Middle frontal gyrus (tissue), 1 donor: ENCODE data around the gene TRAPPC2.
"Not testable (repeated sequence)": the region's sequence is repeated elsewhere in the genome, so short reads cannot be mapped to it uniquely, and the experiment has no call there.

ENCODE experiments used
- DNase-seq: peaks from one replicate; pipeline ENCODE4 v3.0.0-alpha.2; 2015; ENCODE audit warnings: low spot score; ENCODE audit errors: extremely low spot score

Gene TRAPPC2

DNA sequence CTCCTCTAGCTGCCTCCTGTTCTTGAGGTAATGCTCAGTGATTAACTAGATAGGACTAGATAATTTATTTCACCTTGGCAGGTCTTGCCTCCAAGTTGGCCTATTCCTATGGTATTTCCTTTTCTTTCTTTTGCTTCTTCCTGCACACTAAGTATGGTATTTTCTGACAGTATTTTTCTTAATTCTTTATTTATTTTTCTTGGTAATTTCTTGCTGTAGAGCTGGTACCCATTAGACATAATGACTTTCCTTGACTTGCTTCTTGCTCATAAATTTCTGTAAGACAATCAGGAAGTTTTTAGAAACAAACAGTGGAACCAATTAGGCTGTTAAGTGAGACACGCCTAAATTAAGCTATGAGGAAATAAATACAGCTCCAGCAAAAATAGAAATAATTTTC lies 36.0 kb downstream of the TRAPPC2 start:
- no peak for DNase-seq

DNA sequence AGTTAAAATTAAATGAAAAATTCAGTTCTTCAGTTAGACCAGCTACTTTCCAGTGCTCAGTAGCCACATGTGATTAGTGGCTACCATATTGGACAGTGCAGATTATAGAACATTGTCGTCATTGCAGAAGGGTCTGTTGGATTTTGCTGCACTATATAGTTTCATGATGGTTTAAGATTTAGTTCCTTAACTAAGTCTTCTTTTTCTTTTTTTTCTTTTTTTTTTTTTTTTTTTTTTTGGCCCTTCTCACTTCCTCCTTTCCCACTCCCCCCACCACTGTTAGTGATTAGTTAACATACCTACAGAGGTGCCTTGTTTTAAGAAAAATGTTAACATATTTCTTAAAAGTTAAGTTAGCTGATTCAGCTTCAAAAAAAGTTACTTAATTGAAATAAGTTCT lies 36.4 kb downstream of the TRAPPC2 start:
- no peak for DNase-seq

DNA sequence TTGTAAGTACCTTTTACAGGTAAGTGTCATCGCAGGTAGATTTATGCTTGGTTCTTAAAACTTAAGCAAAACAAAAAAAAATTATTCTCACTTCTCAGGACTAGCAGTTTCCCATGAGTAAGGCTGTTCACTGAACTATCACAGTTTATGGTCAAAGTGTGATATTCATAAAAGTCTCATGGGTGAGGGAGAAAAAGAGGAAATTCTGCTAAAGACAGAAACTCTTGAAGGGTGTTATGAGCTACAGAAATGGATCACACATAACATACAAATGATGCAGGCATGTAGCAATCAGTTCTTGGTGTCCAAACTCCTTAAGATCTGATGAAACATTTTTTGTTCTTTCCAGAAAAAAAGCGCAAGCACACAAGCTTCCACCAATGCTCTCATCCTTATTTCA lies 37.0 kb downstream of the TRAPPC2 start:
- no peak for DNase-seq

DNA sequence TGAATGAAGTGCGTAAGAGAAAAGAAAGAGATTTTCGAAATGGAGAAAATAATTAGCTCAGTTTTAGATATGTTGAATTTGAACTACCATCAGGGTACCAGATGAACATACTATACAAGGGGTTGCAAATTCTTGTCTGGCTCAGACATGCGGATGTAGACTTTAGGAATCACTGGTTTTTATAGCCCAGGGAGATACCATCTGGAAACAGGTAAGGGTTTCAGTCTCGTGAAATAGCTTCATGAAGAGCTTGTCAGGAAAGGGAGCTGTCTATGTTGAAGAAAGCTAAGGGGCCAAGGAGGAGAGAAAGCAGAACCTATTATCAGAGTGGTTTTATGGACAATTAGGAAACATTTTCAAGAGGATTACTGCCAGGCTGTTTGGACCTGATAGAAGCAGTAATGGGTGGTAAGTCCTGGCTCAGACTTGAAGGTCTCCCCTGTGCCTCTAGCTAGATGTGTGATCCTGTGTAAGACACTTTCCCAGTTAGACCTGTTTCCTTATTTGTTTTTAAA lies 38.8 kb downstream of the TRAPPC2 start:
- DNase-seq, result no peak

DNA sequence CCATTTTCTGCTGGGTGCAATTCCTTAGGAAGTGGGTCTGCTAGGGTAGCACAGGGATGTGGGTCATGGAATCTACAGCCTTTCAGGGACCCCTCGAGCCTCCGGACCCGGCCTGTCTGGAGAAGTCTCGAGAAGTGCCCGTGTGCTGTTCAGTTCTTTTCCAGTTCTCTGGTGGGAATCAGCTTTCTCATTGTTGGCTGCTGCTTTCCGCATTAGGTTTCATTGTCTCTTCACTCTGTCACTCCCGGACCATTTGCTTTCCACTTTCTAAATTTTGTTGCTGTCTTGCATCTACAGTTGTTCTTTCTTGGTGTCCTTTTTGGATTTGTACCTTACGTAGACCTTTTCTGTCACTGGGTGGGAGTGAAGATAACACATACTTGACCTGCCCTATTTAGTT lies 39.4 kb downstream of the TRAPPC2 start:
- DNase-seq, result no peak

DNA sequence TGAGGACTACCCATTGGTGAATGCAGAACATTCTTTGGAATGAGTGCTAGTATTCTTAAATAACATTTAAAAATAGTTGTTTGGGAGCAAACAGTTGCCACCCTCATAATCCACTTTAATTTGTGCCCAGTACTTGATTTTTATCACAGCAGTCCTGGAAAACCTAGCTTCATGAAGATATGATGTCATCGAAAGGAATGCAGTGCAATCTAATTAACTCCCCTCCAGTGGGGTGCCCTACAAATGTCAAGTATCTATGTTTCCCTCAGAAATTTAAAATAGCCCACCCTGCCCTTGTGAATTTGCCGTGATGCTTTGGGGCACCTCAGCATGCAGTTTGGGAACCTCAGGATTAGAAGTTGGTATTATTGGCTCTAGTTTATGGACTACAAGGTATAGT lies 40.1 kb downstream of the TRAPPC2 start:
- DNase-seq, result no peak

DNA sequence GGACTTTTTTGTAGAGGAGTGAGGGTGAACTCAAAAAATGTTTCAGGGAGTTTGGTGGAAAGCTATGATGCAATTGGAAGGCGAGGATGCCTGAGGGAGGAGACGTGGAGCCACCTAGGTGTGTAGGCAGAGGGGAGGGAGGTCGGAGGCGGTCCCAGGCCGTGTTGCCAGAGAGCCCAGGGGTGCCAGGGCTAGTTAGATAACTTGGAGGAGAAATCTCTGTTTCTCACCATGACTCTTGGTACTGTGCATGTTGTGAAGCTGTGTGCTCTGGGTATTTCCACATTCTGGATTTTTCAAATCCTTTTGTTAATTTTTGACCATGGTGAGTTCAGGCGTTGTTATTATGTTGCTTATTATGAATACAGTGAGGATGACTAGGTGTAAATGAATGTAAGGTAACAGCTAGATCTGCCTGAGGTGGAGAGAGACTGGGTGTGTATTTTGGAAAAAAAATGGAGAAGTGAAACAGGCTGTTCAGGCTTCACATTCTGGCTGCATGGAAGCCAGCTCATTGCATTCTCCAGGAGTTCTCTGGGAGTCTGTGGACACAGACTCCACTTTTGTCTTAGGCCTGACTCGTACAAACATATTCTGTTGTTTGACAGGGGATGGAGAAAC lies 41.0 kb downstream of the TRAPPC2 start:
- DNase-seq, result no peak

DNA sequence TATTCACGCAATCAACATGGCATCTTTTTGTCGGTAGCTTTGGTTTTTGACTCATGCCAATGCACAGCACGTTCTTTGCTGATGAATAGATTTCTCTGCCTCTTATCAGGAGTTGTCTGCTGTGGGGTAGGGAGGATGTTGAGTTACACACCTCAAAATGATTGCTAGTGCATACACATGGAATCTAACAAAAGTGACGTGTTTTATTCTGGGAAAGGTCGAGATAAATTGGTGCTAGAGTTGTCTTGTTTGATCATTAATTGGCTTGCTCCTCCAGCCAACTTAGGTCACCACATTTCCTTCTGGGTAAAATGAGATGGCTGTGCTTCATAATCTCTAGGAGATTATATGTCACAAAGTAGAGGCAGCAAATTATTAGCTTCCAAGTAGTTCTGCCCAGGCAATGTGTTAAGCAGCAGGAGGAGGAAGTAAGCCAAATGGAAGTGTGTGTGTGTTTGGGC lies 41.6 kb downstream of the TRAPPC2 start:
- no peak for DNase-seq

DNA sequence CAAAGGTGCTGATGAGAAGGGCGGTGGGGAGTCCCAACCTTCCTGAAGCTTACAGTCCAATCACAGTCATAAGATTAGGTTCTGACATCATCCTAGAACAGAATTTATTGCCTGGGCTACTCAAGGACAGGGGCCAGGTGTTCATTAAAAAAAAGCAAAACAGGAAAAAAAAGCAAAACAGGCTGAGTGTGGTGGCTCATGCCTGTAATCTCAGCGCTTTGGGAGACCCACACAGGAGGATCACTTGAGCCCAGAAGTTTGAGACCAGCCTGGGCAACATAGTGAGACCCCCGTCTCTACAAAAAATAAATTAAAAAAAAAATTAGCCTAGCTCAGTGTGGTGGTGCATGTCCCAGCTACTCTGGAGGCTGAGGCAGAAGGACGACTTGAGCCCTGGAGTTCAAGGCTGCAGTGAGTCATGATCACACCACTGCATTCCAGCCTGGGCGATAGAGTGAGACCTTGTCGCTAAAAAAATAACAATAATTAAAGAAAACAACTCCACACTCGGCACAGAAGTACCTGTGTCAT lies 42.5 kb downstream of the TRAPPC2 start:
- DNase-seq, result no peak

DNA sequence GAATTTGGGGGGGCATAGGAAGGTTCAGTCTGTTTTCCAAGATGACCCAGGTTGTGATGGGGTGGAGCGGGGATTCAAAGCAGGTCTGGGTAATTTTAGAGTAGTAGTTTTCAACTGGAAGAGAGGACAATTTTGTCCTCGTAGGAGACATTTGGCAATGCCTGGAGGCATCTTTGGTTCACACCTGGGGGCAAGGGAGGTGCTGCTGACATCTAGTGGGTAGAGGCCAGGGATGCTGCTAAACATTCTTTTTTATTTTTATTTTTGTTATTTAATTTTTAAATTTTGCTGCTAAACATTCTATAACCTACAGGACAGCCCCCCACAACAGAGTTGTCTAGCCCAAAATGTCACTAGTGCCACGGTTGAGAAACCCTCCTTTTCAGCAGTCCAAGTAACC lies 43.6 kb downstream of the TRAPPC2 start:
- no peak for DNase-seq

DNA sequence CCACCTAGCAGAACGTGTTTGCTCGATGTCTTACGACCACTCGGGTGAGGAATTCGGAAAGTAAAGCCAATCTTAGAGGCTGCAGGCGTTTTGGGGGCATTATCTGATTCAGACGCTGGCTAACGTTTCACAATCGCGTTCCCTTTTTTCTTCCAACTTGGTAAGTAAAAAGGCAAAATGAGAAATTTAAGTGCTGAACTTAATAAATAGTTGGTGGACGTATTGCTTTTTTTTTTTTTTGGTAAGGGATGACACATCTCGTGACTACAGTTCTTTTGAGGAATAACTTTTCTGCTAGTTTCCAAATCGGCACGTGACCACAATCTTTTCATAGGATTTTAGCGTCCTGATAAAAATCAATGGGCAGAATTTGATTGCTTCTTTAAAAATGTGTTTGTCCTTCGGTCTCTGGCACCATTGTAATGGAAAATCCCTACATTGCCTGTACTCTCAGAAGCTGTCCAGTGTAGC lies 44.6 kb downstream of the TRAPPC2 start:
- DNase-seq, result no peak

DNA sequence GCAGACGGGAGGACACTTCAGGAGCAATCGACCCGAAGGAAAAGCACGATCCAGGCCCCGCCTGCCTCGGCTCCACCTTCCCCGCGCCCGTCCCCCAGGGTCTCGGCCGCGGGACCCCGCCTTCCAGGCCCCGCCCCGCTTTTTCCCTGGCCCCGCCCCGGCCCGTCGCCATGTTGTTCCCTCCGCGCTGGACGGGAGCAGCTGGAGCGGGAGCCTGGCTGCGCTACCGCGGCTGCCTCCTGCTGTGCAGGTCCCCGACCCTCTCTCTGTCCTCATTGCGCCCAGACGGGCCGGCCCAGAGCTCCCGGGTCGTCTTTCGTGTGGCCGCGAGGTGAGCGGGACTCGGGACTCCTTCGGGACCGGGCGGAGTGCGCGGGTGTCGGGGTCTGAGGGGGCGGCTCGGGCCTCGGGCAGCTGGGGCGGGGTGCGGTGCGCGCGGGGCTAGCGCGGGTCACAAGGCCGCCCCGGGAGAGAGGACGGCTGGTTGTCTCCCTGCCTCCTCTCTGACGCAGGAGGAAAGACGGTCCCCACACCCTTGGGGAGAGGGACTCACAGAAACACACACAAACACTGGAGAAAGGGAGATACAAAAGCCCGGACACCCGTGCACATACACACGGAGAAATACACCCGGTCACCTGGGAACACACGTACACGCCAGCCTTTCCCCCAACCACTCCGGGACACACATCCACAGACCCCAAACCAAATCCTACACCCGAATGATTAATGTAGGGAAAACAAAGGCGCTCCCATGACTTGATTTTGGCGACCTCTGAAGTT lies 45.3 kb downstream of the TRAPPC2 start, which contains the start of gene RAB9A:
Gene RAB9A (plus strand): TSS at position 171 of the 783 bp plus-strand sequence. CDS start 19,619 bp downstream, outside the sequence.
- DNase-seq, result peak; percentile 31

DNA sequence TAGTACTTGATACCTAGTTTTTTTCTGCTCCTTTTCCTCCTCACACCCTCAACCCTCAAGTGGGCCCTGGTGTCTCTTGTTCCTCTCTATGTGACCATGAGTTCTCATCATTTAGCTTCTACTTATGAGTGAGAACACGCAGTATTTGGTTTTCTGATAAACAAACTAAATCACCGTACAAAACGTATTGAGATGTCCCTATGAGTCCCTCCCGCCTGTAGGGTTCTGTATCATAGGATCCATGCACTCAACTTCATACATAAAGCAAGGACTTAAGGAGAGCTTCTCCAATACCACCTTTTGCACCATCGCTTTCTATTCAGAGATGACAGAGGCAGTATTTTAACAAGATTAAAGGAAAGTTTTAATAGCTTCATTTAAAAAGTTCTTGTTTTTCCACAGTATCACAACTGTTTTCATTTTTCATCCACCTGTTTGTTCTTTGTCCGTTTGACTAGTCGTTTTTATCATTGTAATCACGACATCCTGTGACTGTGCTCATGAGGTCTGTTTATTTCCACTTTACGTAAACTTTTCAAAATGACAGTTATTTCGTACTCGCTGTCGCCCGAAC lies 45.9 kb downstream of the TRAPPC2 start:
- DNase-seq, result no peak

DNA sequence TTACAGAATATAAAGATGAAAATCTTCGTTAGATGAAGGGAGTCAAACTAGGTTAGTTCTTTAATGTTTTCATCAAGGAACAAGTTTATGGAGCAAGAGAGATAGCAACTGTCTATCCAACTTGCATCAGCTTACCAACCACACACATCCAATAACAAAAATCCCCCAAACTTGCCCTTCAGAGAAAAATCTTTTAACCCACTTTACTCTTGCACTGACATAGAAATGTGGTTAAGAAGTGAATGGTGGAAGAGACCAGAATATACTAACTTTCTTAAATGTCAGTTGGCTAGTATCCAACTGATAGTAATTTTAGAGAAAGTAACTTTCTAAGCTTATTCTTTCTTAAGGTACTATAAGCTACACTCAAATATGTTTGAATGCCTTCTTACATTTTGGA lies 47.2 kb downstream of the TRAPPC2 start:
- DNase-seq, result no peak

DNA sequence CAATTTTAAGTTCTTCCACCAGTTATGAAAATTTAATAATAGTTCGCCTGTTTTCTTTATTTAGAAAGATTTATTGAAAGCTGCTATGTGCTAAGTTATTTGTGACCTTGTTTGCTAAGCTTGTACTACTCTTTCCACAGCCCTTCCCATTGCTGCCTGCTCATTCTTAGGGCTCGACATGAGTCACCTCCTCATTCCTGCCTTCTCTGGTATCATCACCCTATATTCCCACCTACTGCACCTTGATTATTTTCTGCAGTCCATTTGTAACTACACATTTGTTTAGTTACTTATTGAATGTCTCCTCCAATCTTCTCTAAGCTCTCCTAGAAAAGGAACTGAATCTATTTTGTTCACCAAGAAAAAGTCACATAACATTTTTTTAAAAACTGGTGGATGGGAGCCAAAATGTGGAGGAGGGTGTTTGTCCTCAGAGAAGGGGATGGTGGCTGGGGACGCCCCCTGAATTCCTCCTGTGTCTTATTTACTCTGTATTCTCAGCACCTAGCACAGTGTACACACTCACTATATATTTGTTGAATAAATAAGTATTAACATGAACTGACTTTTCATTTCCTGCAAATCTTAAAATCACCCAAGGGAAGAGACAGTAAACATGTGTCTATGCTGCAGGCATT lies 49.2 kb downstream of the TRAPPC2 start:
- DNase-seq, result no peak

DNA sequence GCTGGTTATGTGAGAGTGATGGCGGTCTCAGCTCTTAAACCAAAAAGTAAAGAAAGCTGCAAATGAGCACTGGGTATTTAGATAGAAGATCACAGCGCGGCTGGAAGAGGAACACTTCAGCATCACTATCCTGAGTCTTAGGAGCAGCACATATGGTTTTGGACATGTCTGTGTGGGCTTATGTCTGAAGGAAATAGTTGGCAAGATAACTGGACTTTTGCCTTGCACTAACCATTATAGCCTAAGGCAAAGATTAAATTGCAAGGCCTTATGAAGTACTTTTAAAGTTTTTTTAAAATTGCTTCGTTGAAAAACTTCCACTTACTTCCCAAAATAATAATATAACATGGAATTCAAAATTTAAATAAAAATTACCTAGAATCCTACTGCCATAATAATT lies 50.1 kb downstream of the TRAPPC2 start:
- no peak for DNase-seq

DNA sequence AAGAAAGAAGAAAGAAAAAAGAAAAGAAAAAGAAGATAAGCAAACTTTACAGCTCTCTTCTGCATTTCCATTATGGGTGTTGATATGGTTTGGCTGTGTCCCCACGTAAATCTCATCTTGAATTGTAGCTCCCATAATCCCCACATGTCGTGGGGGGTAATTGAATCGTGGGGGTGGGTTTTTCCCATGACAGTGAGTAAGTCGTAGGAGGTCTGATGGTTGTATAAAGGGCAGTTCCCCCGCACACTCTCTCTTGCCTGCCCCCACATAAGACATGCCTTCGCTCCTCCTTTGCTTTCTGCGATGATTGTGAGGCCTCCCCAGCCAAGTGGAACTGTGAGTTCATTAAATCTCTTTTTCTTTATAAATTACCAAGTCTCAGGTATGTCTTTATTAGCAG lies 52.8 kb downstream of the TRAPPC2 start:
- no peak for DNase-seq

DNA sequence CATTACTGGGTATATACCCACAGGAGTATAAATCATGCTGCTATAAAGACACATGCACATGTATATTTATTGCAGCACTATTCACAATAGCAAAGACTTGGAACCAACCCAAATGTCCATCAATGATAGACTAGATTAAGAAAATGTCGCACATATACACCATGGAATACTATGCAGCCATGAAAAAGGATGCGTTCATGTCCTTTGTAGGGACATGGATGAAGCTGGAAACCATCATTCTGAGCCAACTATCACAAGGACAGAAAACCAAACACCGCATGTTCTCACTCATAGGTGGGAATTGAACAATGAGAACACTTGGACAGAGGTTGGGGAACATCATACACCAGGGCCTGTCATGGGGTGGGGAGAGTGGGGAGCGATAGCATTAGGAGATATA lies 54.7 kb downstream of the TRAPPC2 start:
- not testable (repeated sequence) for DNase-seq

DNA sequence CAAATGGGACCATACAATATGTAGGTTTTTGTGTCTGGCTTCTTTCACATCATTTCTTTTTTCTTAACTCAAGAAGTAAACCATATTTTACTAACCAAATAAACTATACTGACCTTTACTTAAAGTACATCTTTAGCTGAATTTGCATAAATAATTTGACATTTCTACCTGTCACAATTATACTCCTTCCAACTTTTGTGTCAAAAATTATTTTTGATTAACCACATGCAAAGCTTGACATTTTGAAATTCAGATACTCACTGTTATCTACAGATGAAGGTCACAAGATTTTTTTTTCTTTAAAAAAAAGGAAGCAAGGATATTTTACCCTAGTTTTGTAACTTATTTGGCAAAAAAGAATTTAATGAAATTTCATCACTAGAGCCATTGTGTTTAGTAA lies 57.5 kb downstream of the TRAPPC2 start:
- no peak for DNase-seq

DNA sequence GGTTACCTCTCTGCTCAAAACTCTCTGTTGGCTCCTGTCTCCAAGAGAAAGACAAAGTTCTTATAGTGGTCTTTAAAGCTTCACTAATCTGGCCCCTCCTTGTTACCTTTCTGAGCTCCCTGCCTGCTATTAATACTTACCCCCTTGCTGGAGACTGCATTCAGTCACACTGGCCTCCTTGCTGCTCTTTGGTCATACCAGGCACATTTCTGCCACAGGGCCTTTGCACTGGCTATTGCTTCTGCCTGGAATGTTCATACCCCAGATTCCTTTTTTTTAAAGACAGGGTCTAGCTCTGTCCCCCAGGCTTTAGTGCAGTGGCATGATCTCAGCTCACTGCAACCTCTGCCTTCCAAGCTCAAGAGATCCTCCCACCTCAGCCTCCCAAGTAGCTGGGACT lies 61.4 kb downstream of the TRAPPC2 start:
- DNase-seq, result no peak

DNA sequence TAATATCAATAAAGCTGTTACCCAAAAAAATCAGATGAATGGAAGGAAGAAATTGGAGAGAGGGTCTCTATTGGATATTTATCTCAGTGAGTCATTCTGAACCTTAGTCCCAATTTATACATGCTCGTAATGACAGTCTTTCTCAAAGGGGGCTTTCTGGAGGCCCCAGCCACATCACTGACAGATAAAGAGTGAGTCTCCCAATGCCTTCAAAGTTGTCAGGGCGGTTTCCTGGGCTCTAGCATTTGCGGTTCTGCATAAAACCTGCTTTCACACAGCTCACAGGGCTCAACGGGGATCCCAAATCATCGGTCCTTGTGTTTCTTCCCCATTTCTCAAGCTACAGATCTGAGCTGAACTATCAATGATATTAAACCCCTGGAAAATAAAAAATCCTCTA lies 64.2 kb downstream of the TRAPPC2 start:
- DNase-seq, result no peak
